ENCODE data around the gene MREG. TPM values are rescaled to one million over a fixed set of nuclear protein-coding genes. Genes with fewer than 3 reads are reported as not detected.

The MREG gene
- total RNA-seq, 1 experiment from 2014 or later, result 23.0 TPM

DNA sequence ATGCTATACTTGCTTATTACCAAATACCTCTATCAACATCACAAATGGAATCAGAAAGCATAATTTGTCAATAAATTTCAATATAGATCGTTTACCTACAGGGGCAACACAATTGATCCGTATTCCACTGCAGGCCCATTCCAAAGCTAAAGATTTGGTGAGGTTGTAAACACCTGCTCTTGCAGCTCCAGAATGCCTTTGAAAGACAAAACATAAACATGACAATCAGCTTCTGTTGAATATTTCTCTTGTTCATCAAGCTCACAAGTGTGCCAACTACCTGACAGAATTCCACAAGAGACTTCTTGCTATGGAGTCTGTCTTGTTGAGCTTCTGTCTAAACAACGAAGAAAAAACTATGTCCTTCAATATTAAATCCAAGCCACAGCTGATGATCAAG is 38.0 kb upstream of the MREG start:
- H4K20me1 ChIP-seq (ENCODE audit: insufficient read depth), result no peaks in the 10 kb centered on the region
- H3K4me3 ChIP-seq, result no peak overlapping the region
- no peaks in the 10 kb centered on the region for H3K9me2 ChIP-seq (ENCODE audit: insufficient read depth)
- no peak overlapping the region for H3K4me2 ChIP-seq
- no peak overlapping the region for H2AFZ ChIP-seq
- no peaks in the 10 kb centered on the region for H3K36me3 ChIP-seq (ENCODE audit: low read depth)
- H3K27me3 ChIP-seq (ENCODE audit: insufficient read depth, low read depth), result no peaks in the 10 kb centered on the region
- POLR2A ChIA-PET (ENCODE audit: unreplicated experiment), result no interaction called here
- H3K79me2 ChIP-seq (ENCODE audit: low read depth), result no peaks in the 10 kb centered on the region
- H3F3A ChIP-seq (ENCODE audit: insufficient read depth, low read depth), result no peaks in the 10 kb centered on the region
- CTCF ChIA-PET, result interaction anchor here (0.6 to 1.0 kb wide), 3 partner anchors 8 to 13 kb away, joined by 3 to 17 read pairs (median 13); no protein-coding TSS in a partner anchor
- no peaks in the 10 kb centered on the region for H3K9me3 ChIP-seq (ENCODE audit: insufficient read depth, low read depth)
- no peak for DNase-seq
- no peaks in the 10 kb centered on the region for H3K4me1 ChIP-seq (replicated peaks; ENCODE audit: insufficient read depth)
- TF ChIP-seq CTCF (conservative IDR thresholded peaks at IDR 0.05) (no peak), EZH2 (IDR thresholded peaks at IDR 0.05; ENCODE audit: low read depth) (no peak)
- no TSS peak for BruUV-seq (replicated peaks)
- no peak overlapping the region for H3K27ac ChIP-seq
- intact Hi-C loops (cut with micrococcal nuclease; ENCODE audit: unreplicated experiment), result no loop called here

DNA sequence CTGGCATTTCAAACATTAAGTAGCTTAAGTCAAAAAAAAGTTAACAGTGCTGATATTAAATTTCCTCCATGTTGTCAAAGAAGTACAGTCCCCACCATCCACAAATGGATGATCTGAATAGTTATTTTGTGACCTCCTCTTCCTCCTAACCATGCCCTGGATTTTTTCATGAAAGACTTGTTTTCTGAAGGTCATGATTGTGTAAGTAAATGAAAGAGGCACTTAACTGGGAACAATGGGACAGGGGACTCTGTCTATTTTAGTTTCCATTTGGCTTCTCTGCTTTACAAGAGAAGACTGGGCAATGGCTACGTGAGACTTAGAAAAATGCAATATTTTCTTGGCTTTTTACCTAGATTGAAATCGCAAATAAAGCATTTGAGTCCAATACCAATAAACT is 36.1 kb upstream of the MREG start:
- ChIA-PET CTCF (no interaction called here), POLR2A (ENCODE audit: unreplicated experiment) (no interaction called here)
- no peak overlapping the region for H3K4me3 ChIP-seq
- H3K9me3 ChIP-seq (ENCODE audit: insufficient read depth, low read depth), result no peaks in the 10 kb centered on the region
- H3K27ac ChIP-seq, result no peak overlapping the region
- H3K4me2 ChIP-seq, result no peak overlapping the region
- H2AFZ ChIP-seq, result no peak overlapping the region
- H3K36me3 ChIP-seq (ENCODE audit: low read depth), result no peaks in the 10 kb centered on the region
- H3K27me3 ChIP-seq (ENCODE audit: insufficient read depth, low read depth), result no peaks in the 10 kb centered on the region
- H3K79me2 ChIP-seq (ENCODE audit: low read depth), result no peaks in the 10 kb centered on the region
- intact Hi-C loops (cut with micrococcal nuclease; ENCODE audit: unreplicated experiment), result no loop called here
- no TSS peak for BruUV-seq (replicated peaks)
- no peak for DNase-seq
- no peaks in the 10 kb centered on the region for H4K20me1 ChIP-seq (ENCODE audit: insufficient read depth)
- no peaks in the 10 kb centered on the region for H3K4me1 ChIP-seq (replicated peaks; ENCODE audit: insufficient read depth)
- no peaks in the 10 kb centered on the region for H3K9me2 ChIP-seq (ENCODE audit: insufficient read depth)
- no peaks in the 10 kb centered on the region for H3F3A ChIP-seq (ENCODE audit: insufficient read depth, low read depth)
- TF ChIP-seq CTCF (conservative IDR thresholded peaks at IDR 0.05) (no peak), EZH2 (IDR thresholded peaks at IDR 0.05; ENCODE audit: low read depth) (no peak)

- Histone ChIP-seq H3K27ac (no peak overlapping the region), H4K20me1 (ENCODE audit: insufficient read depth) (no peaks in the 10 kb centered on the region), H3K4me1 (replicated peaks; ENCODE audit: insufficient read depth) (no peaks in the 10 kb centered on the region), H2AFZ (no peak overlapping the region), H3K36me3 (ENCODE audit: low read depth) (no peaks in the 10 kb centered on the region), H3K27me3 (ENCODE audit: insufficient read depth, low read depth) (no peaks in the 10 kb centered on the region), H3K4me2 (no peak overlapping the region), H3K4me3 (no peak overlapping the region), H3K9me2 (ENCODE audit: insufficient read depth) (no peaks in the 10 kb centered on the region), H3K9me3 (ENCODE audit: insufficient read depth, low read depth) (no peaks in the 10 kb centered on the region), H3F3A (ENCODE audit: insufficient read depth, low read depth) (no peaks in the 10 kb centered on the region), H3K79me2 (ENCODE audit: low read depth) (no peaks in the 10 kb centered on the region)
- CTCF ChIA-PET, result interaction anchor here (0.6 to 0.7 kb wide), 3 partner anchors 54 to 646 kb away, joined by 3 read pairs; no protein-coding TSS in a partner anchor
- TF ChIP-seq CTCF (conservative IDR thresholded peaks at IDR 0.05), result no peak
- no peak for TF ChIP-seq EZH2 (IDR thresholded peaks at IDR 0.05; ENCODE audit: low read depth)
- intact Hi-C loops (cut with micrococcal nuclease; ENCODE audit: unreplicated experiment), result no loop called here
- BruUV-seq (replicated peaks), result no TSS peak
- no peak for DNase-seq
- POLR2A ChIA-PET (ENCODE audit: unreplicated experiment), result no interaction called here
These were observed 34.0 kb upstream of the MREG start for GRCh38 chr2:216047397-216047796.

All from PC-9 (cell line).